Activated CD4-positive, CD25-positive, alpha-beta regulatory T cell treated with anti-CD3 and anti-CD28 coated beads, Interleukin-2, amount 50 U/mL, for 72 hours (primary cell): Measurements from ENCODE around the gene ZFP36.

Experiments
- DNase-seq: peaks from one replicate; pipeline ENCODE4 v3.0.0; 2021

Gene ZFP36

GRCh38 chr19:39423258-39424086 is 16.8 kb downstream of the ZFP36 start:
- no peak for DNase-seq

- DNase-seq = no peak
Measured at GRCh38 chr19:39424934-39425333, 18.3 kb downstream of the ZFP36 start.

GRCh38 chr19:39425744-39426143 is 19.1 kb downstream of the ZFP36 start:
- DNase-seq = no peak

- DNase-seq = no peak
Measured at GRCh38 chr19:39426170-39426569, 19.5 kb downstream of the ZFP36 start.

GRCh38 chr19:39427707-39428106 is 21.1 kb downstream of the ZFP36 start:
- no peak for DNase-seq

- no peak for DNase-seq
Measured at GRCh38 chr19:39428283-39429112, 21.9 kb downstream of the ZFP36 start.

GRCh38 chr19:39430675-39431593 is 24.3 kb downstream of the ZFP36 start:
- DNase-seq = peak; percentile 69

- no peak for DNase-seq
Measured at GRCh38 chr19:39432677-39433025, 26.0 kb downstream of the ZFP36 start.

GRCh38 chr19:39433480-39434079 is 26.9 kb downstream of the ZFP36 start:
- DNase-seq = no peak

GRCh38 chr19:39434123-39435076 is 27.8 kb downstream of the ZFP36 start:
- no peak for DNase-seq

- DNase-seq = peak; percentile 100
Measured at GRCh38 chr19:39435499-39436349, 29.1 kb downstream of the ZFP36 start, which contains the start of gene RPS16. TSS of gene RPS16 (minus strand) at chr19:39435949. CDS start at chr19:39435895, 54 bp downstream.

GRCh38 chr19:39436350-39436716 is 29.7 kb downstream of the ZFP36 start:
- DNase-seq = no peak

GRCh38 chr19:39438270-39438934 is 31.8 kb downstream of the ZFP36 start:
- no peak for DNase-seq

GRCh38 chr19:39444598-39445195 is 38.0 kb downstream of the ZFP36 start:
- DNase-seq = no peak

GRCh38 chr19:39445196-39446111 is 38.8 kb downstream of the ZFP36 start, which contains the start of gene SUPT5H:
TSS of gene SUPT5H (plus strand) at chr19:39445582. CDS start at chr19:39445891, 309 bp downstream.
- DNase-seq = peak; percentile 95

- DNase-seq = no peak
Measured at GRCh38 chr19:39446365-39447084, 39.9 kb downstream of the ZFP36 start.

- DNase-seq = no peak
Measured at GRCh38 chr19:39448271-39448670, 41.6 kb downstream of the ZFP36 start.
